GM18909 (cell line): ENCODE data around the gene ELMO2.
"Not testable (repeated sequence)": the region's sequence is repeated elsewhere in the genome, so short reads cannot be mapped to it uniquely, and the experiment has no call there.

Experiments
- ATAC-seq: cut with Tn5 transposase; IDR thresholded peaks from one replicate; pipeline ENCODE4 v1.9.1; 2021; ENCODE audit warnings: mild to moderate bottlenecking; ENCODE audit not compliant: unreplicated experiment, poor library complexity

Gene ELMO2

GRCh38 chr20:46406986-46407670 lies 713 bp upstream of the ELMO2 start:
- peak; percentile 50 for ATAC-seq

GRCh38 chr20:46402331-46402811 lies 4.0 kb downstream of the ELMO2 start:
- no peak for ATAC-seq

GRCh38 chr20:46401478-46401860 lies 4.9 kb downstream of the ELMO2 start:
- ATAC-seq, result no peak

- no peak for ATAC-seq
These were observed 5.5 kb downstream of the ELMO2 start for GRCh38 chr20:46400828-46401477.

- no peak for ATAC-seq
These were observed 6.2 kb downstream of the ELMO2 start for GRCh38 chr20:46400253-46400652.

GRCh38 chr20:46399401-46399800 lies 7.0 kb downstream of the ELMO2 start:
- no peak for ATAC-seq

GRCh38 chr20:46398963-46399362 lies 7.5 kb downstream of the ELMO2 start:
- no peak for ATAC-seq

GRCh38 chr20:46396052-46396740 lies 10.2 kb downstream of the ELMO2 start:
- no peak for ATAC-seq

- no peak for ATAC-seq
These were observed 11.3 kb downstream of the ELMO2 start for GRCh38 chr20:46394872-46395760.

GRCh38 chr20:46393967-46394366 lies 12.4 kb downstream of the ELMO2 start:
- ATAC-seq, result no peak

- no peak for ATAC-seq
These were observed 17.5 kb downstream of the ELMO2 start for GRCh38 chr20:46388937-46389336.

GRCh38 chr20:46388201-46388836 lies 18.1 kb downstream of the ELMO2 start:
- ATAC-seq, result no peak

GRCh38 chr20:46387054-46387453 lies 19.4 kb downstream of the ELMO2 start:
- ATAC-seq, result not testable (repeated sequence)

GRCh38 chr20:46378412-46379009 lies 27.9 kb downstream of the ELMO2 start:
- no peak for ATAC-seq

- no peak for ATAC-seq
These were observed 28.9 kb downstream of the ELMO2 start for GRCh38 chr20:46377518-46377917.

GRCh38 chr20:46376196-46376785 lies 30.1 kb downstream of the ELMO2 start:
- ATAC-seq, result no peak

- ATAC-seq, result no peak
These were observed 30.6 kb downstream of the ELMO2 start for GRCh38 chr20:46375771-46376170.

GRCh38 chr20:46374383-46374782 lies 32.0 kb downstream of the ELMO2 start:
- ATAC-seq, result no peak

GRCh38 chr20:46371656-46372055 lies 34.8 kb downstream of the ELMO2 start:
- ATAC-seq, result no peak
